ENCODE results near the gene AUTS2. TPM values are rescaled to one million over a fixed set of nuclear protein-coding genes. Genes with fewer than 3 reads are reported as not detected.

The AUTS2 gene
- total RNA-seq, 1 experiment from 2014 or later, result 2.5 TPM

DNA sequence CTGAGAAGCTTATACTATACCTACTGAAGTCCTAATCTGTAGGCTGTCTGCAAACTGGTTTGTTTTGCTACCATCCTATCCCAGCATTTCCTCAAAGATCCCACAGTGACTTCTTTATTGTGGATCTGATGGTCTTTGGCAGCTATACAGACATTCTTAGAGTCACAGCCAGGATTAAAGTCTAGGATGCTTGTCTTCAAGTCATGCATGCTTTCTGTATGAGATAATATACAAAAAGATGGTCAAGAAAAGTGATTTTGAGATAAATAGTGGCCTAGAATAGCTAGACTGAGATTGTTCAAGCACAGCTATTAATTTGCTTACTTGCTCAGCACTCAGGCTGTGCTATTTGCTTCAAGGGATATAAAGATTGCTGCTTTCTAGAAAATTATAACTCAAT, 454.4 kb downstream of the AUTS2 start:
- H3K9me3 ChIP-seq (ENCODE audit: control insufficient read depth, insufficient read depth, low read depth, low read length), result no peaks in the 10 kb centered on the region
- no peaks in the 10 kb centered on the region for H3K4me1 ChIP-seq (ENCODE audit: control insufficient read depth, insufficient read depth, low read length)
- POLR2A ChIA-PET, result no interaction called here
- no peak overlapping the region for H3K4me3 ChIP-seq (ENCODE audit: low read depth in 2 of 2, low read length in 2 of 2)
- intact Hi-C loops (cut with micrococcal nuclease; ENCODE audit: unreplicated experiment), result no loop called here
- H3K27ac ChIP-seq (ENCODE audit: low read length), result no peak overlapping the region
- H3K27me3 ChIP-seq (ENCODE audit: control insufficient read depth, insufficient read depth, low read length), result no peaks in the 10 kb centered on the region
- H3K36me3 ChIP-seq (ENCODE audit: control insufficient read depth, insufficient read depth, low read length), result no peaks in the 10 kb centered on the region
- no TSS peak for BruUV-seq (replicated peaks)
- ATAC-seq (no peak), DNase-seq (ENCODE audit: low read depth, low spot score) (no peak)
- TF ChIP-seq TCF7L2 (IDR thresholded peaks at IDR 0.05; ENCODE audit: low read depth, low read length) (no peak), POLR2AphosphoS5 (IDR thresholded peaks at IDR 0.05; ENCODE audit: low read depth, low read length) (no peak), SIN3A (IDR thresholded peaks at IDR 0.05; ENCODE audit: borderline replicate concordance, insufficient read depth, low read depth, low read length) (no peak)
- TF ChIP-seq, protein P1, sequence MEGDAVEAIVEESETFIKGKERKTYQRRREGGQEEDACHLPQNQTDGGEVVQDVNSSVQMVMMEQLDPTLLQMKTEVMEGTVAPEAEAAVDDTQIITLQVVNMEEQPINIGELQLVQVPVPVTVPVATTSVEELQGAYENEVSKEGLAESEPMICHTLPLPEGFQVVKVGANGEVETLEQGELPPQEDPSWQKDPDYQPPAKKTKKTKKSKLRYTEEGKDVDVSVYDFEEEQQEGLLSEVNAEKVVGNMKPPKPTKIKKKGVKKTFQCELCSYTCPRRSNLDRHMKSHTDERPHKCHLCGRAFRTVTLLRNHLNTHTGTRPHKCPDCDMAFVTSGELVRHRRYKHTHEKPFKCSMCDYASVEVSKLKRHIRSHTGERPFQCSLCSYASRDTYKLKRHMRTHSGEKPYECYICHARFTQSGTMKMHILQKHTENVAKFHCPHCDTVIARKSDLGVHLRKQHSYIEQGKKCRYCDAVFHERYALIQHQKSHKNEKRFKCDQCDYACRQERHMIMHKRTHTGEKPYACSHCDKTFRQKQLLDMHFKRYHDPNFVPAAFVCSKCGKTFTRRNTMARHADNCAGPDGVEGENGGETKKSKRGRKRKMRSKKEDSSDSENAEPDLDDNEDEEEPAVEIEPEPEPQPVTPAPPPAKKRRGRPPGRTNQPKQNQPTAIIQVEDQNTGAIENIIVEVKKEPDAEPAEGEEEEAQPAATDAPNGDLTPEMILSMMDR (IDR thresholded peaks at IDR 0.05), result no peak
- TF ChIP-seq, protein P2, sequence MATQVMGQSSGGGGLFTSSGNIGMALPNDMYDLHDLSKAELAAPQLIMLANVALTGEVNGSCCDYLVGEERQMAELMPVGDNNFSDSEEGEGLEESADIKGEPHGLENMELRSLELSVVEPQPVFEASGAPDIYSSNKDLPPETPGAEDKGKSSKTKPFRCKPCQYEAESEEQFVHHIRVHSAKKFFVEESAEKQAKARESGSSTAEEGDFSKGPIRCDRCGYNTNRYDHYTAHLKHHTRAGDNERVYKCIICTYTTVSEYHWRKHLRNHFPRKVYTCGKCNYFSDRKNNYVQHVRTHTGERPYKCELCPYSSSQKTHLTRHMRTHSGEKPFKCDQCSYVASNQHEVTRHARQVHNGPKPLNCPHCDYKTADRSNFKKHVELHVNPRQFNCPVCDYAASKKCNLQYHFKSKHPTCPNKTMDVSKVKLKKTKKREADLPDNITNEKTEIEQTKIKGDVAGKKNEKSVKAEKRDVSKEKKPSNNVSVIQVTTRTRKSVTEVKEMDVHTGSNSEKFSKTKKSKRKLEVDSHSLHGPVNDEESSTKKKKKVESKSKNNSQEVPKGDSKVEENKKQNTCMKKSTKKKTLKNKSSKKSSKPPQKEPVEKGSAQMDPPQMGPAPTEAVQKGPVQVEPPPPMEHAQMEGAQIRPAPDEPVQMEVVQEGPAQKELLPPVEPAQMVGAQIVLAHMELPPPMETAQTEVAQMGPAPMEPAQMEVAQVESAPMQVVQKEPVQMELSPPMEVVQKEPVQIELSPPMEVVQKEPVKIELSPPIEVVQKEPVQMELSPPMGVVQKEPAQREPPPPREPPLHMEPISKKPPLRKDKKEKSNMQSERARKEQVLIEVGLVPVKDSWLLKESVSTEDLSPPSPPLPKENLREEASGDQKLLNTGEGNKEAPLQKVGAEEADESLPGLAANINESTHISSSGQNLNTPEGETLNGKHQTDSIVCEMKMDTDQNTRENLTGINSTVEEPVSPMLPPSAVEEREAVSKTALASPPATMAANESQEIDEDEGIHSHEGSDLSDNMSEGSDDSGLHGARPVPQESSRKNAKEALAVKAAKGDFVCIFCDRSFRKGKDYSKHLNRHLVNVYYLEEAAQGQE (IDR thresholded peaks at IDR 0.05; ENCODE audit: insufficient read depth in 1 of 2, low read depth in 2 of 2, low read length in 1 of 2), result no peak
- in situ Hi-C loops (cut with HindIII; ENCODE audit: low pct_unique_long_range_greater_than_20kb, low sequenced_read_pairs), result no loop called here
- CTCF ChIA-PET, result no interaction called here

DNA sequence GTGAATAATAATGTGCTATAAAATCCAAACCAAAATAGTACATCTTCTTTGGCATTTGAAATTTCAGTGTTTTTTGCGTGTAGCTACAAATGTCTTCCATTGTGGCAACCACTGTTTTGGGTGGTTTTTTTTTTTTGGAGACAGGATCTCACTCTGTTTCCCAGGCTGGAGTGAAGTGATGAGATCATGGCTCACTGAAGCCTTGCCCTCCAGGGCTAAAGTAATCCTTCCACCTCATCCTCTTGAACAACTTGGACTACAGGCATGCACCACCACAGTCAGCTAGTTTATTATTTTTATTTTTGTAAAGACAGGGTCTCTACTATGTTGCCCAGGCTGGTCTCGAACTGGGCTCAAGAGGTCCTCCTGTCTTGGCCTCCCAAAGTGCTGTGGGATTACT, 455.1 kb downstream of the AUTS2 start:
- Histone ChIP-seq H3K27ac (ENCODE audit: low read length) (no peak overlapping the region), H3K9me3 (ENCODE audit: control insufficient read depth, insufficient read depth, low read depth, low read length) (no peaks in the 10 kb centered on the region), H3K36me3 (ENCODE audit: control insufficient read depth, insufficient read depth, low read length) (no peaks in the 10 kb centered on the region), H3K4me3 (ENCODE audit: low read depth in 2 of 2, low read length in 2 of 2) (no peak overlapping the region), H3K27me3 (ENCODE audit: control insufficient read depth, insufficient read depth, low read length) (no peaks in the 10 kb centered on the region), H3K4me1 (ENCODE audit: control insufficient read depth, insufficient read depth, low read length) (no peaks in the 10 kb centered on the region)
- TF ChIP-seq SIN3A (IDR thresholded peaks at IDR 0.05; ENCODE audit: borderline replicate concordance, insufficient read depth, low read depth, low read length) (no peak), POLR2AphosphoS5 (IDR thresholded peaks at IDR 0.05; ENCODE audit: low read depth, low read length) (no peak), TCF7L2 (IDR thresholded peaks at IDR 0.05; ENCODE audit: low read depth, low read length) (no peak)
- TF ChIP-seq, protein P2 (IDR thresholded peaks at IDR 0.05; ENCODE audit: insufficient read depth in 1 of 2, low read depth in 2 of 2, low read length in 1 of 2), result no peak
- TF ChIP-seq, protein P1 (IDR thresholded peaks at IDR 0.05), result no peak
- DNase-seq (ENCODE audit: low read depth, low spot score), result no peak
- no TSS peak for BruUV-seq (replicated peaks)
- ChIA-PET CTCF (no interaction called here), POLR2A (no interaction called here)
- in situ Hi-C loops (cut with HindIII; ENCODE audit: low pct_unique_long_range_greater_than_20kb, low sequenced_read_pairs), result no loop called here
- no peak for ATAC-seq
- intact Hi-C loops (cut with micrococcal nuclease; ENCODE audit: unreplicated experiment), result no loop called here

All from Panc1 (cell line).